Stimulated activated CD8-positive, alpha-beta memory T cell treated with anti-CD3 and anti-CD28 coated beads, Interleukin-2, amount 100 ng/mL, for 48 hours (primary cell): ENCODE results near the gene TREM1.
"Not testable (repeated sequence)": the region's sequence is repeated elsewhere in the genome, so short reads cannot be mapped to it uniquely, and the experiment has no call there.

Experiments used
- DNase-seq, 2 donors: peaks; one replicate each; pipeline ENCODE4 v3.0.0-alpha.2; 2020; ENCODE audit warnings: low read depth in 2 of 2

Gene TREM1

DNA sequence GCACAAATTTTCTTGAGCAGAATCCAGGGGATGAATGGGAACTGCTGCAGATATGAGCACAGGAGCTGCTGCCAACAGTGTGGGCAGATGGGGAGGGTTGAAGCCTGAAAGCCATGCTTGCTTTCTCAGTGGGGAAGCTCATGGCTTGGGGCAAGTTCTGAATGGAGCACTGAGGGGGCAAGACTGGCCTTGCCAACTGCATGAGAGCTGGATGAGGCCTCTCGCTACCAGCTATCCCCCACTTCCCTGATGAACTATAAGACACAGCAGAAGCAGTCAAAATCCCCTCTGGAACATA is 28.3 kb downstream of the TREM1 start:
- DNase-seq: no peak

DNA sequence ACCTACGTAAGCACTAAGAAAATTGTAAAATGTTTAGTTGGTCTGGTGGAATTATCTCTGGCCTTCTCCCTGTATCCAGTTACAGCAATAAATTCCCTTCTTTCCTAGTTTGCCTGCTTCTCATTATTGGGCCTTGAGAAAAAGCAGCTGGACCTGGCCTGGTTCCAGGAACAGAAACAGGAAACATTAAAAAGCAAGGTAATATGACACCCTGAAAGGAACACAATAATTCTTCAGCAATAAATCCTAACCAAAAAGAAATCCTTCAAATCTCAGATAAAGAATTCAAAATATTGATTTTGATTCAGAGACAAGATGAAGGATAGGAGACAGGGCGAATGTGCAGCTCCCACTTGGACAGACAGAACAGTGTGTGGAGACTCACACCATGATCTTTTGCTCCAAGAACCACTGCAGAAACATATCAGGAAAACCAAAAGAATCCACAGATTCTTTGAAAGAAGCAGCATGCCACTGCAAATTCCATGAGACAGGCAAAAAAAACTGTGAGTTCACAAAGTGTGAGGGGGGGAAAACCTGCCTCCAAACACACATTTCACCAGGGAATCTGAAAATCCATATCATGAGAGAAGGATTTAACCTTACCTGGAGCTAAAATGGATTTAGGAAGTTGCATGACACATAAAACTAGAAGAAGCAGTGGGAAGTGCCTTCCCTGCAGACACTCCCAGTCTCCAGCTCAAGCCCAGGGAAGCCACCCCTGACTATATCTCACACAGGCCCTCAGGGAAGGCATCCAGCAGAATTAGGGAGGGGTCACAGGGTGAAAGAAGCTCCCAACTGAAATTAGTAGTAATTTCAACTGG is 28.9 kb downstream of the TREM1 start:
- DNase-seq: no peak

DNA sequence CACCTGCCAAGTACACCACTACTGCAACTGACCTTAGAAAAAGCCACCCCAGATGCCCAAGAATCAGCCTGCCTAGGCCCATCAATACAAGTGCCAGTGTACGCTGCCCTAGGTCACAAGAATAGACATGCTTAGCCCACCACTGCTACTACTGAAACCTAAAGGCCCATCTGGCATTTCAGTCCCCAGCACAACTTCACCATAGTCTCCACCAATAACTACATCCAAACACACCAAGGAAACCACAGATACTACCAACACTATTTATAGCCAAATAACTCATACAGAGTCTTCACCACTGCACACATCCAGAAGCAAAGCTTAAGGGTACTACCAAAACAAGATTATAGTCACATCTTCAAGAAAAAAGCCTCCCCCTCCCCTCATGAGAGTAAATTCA is 30.1 kb downstream of the TREM1 start:
- no peak for DNase-seq

DNA sequence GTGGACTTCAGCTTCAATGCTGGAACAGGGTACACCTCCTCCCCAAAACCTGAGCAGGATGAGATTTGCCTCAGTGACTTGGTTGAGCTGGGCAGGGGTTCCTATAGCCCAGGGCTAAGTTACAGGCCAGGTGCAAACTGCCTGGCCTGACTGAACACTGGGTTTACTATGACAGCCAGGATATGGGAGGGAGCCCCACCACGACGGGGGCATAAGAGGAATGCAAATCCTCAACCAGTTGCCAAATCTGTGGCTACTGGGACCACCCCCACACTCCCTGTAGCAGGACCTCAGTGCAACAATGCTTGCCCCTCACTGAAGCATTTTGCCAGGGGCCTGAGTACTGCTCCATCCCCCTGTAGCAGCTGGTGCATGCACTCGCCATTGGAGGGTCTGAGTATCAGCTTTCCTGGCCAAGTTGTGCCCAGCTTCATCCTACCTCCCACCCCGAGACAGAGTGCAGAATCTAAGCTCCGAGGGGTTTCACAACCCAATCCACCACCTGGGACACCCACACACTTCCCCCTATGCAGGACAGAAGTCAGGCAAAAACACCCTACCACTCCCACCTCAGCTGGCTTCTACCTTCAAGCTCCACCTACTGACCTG is 30.7 kb downstream of the TREM1 start:
- no peak for DNase-seq

DNA sequence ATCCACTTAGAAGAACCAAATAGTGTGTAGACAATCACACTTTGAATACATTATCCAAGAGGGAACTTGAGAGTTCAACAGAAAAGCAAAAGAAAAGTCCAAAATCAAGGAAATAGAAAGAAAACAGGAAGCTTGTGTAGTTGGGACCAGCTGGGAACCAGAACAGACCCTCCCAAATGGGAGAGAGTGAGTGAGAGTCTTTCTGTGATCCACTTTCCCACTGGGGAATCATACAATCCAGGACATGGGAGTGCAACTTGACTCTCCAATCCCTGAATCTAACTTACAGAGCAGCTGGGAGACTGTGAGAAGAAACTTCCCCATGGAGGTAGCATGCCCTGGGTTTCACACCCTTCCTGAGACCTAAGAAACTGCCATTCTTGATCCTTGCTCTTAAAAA is 31.4 kb downstream of the TREM1 start:
- DNase-seq: no peak

DNA sequence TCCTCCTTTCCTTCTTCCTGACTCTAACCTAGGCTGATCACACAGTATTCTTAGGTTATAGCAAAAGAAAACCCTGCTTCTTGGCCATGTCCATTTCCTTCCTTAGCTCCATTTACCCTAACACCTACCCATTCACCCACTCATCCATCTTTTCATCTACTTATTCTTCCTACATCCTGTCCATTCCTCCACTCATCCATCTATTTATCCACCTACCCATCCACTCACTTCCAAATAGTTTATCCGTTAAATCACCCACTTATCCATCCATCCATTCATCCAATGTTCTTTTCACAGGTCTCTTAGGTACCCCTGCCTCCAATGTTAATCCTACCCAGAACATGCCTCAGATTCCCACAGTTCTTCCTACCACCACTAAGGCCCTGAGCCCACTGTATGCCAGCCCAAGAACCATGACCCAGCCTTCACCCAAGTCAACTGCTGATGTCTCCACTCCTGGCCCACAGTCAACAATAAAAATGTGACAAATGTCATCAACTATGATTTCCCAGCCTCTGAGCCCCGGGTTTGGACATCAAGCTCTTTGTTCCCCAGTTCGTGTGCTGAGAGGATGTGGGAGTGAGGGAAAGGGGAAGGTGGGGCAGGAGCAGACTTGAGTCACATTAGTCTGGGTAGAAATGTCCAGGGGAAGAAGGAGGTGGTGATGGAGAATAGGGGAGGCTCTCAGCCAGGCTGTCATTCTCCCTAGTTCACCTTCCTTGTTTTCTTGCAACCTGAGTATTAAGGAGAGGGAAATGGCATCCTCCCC is 33.9 kb downstream of the TREM1 start:
- no peak for DNase-seq

DNA sequence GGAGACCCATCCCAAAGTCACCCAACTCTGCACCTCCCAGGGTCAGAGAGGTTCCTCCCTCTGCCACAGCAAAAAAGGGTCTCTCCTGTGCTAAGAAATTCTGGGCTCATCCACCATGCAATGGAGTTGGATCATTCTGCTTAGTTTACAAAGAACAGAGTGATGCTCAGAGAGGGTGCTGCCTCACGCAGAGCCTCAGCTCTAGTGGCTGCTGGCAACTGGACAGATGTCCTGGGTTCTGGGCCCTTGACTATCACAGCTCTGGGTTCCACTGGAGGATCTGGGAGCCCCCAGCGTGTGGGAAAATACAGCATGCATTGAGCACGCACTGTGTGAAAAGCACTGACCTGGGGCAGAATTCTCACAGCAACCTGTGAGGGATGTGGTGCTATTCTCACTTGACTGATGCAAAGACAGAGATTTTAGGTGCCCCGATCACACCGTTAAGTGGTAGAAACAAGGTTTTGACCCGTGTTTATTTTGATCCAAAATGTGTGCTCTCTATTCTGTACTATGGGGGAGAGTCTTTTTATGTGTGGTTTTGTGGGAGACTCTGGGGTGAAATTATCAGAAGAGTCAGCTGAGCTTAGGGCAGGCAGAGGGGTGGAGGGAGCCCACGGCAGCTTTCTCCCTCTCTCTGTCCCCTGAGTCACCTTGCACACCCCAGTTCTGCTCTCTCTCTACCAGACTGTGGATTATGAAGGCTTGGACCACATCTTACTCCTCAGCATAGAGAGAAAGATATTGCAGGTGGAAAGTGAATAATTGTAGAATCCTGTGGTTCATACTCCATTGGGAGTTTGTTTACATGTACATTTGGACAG is 38.4 kb downstream of the TREM1 start:
- DNase-seq: no peak

DNA sequence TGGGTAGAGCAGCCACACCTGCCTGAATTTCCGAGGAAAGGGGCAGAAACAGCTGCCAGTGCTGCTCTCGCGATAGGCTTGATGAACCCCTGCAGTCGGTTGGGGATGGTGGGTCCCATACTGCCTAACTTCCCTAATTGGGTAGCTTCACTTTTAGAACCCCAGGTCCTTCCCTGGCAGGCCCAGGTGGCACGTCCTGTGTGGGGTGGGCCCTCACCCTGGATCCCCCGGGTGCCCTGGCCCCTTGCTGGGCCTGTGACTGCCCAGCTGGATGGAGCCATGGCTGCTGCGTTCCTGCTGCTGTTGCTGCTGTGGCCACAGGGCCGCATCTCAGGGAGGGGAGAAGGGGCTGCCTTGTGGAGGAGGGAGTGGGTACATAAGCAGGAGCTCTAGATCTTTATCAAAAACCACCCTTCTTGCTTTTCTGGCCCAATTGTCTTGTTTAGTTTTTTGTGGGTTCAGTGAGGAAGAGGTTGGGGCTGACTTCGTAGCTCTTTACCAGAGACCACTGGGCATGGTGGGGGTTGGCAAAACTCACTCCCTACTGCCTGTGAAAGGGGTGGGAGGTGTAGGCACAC is 39.1 kb downstream of the TREM1 start:
- no peak for DNase-seq

DNA sequence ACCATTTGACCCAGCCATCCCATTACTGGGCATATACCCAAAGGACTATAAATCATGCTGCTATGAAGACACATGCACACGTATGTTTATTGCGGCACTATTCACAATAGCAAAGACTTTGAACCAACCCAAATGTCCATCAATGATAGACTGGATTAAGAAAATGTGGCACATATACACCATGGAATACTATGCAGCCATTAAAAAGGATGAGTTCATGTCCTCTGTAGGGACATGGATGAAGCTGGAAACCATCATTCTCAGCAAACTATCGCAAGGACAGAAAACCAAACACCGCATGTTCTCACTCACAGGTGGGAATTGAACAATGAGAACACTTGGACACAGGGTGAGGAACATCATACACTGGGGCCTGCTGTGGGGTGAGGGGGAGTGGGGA is 40.0 kb downstream of the TREM1 start:
- not testable (repeated sequence) for DNase-seq

DNA sequence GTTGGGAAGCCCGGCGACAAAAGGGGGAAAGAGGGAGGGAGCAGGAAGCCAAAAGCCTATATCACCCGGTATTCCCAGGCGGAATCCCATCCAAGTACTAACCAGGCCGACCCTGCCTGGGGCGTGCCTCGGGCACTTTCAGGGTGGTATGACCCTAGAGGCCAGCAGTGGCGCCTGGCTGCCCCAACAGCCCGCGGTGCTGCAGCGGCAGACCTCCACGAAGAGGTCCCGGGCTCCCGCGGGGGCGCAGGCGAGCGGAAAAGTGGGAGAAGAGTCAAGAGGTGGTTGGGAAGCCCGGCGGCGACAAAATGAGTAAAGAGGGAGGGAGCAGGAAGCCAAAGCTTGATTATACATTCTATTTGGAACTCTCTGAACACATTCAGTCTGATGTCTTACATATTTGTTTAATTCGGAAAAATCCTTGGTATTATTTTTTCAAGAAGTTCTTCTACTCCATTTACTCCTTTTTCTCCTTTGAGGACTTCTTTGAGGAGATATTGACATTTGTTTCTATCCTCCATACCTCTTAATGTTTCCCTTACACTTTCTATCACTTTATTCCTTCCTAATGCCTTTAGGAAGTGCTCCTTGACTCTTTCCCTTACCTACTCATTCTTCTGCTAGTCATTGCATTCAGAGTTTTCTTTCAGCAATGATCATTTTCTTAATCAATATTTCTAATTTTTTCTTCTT is 46.9 kb downstream of the TREM1 start:
- DNase-seq: no peak

DNA sequence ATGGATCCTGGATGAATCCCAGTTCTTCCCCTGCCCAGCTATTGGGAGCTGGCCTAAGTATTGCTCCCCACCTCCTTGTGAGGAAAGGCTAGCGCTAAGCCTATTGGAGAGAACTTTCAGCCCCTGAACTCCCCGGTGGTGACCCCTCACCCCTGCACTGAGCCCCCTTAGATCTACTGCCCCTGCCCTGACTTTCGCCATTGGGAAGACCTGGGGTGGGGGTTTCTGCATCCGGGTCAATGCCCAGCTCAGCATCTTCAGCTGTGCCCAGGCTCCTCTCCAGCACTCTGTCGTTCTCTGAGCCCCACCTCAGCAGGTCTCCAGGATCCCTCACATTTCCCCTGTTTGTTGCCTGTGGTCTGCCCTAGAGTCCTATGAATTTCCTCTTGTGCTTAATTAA is 49.4 kb downstream of the TREM1 start:
- no peak for DNase-seq

DNA sequence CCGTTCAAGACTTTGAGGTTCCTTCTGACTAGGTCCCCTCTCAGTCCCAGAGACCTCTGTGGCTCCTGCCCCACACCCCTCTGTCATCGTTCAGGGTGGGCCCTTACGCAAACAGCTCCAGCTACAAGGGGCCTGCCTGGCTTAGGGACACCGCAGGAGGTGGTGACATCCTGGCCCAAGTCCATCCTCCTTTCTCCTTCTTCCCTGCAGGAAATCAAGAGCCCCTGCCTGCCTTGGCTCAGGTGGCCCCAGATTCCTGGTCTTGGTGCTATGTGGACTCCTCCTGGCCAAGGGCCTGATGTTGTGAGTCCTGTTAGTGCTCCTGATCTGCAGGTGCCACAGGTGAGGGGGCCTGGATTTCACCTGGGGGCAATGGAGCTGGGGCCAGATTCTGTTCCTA is 50.2 kb downstream of the TREM1 start:
- DNase-seq: no peak

DNA sequence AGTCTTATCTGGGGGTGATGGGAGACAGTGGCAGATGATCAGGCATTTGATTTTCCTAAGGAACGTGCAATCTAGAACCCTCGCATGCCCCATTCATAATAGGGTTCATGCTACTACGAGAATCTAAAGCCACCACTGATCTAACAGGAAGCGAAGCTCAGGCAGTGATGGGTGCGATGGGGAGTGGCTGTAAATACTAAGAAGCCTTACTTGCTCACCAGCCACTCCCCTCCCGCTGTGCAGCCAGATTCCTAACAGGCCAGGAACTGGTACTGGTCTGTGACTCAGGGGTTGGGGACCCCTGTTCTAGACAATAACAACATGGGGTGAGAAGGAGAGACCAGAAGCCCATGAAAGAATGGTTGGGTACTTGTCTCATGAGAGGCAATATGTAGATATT is 53.8 kb downstream of the TREM1 start:
- no peak for DNase-seq

DNA sequence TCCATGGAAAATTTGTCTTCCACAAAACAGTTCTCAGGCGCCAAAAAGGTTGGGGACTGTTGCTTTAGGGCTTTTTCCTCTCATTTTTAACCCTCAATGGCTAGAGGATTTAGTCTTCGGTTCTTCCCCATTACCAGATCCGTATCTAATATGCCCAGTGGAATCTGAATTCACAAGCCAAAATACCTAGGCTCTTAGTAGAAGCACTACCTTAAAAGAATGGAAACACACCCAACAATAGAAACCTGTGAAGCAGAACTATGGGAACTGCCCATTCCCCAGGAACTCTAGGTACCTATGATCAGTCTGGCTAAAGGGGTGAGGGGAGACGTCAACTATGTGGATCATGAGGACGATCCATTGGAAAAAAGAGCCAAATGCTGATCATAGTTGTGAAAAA is 55.2 kb downstream of the TREM1 start:
- no peak for DNase-seq

DNA sequence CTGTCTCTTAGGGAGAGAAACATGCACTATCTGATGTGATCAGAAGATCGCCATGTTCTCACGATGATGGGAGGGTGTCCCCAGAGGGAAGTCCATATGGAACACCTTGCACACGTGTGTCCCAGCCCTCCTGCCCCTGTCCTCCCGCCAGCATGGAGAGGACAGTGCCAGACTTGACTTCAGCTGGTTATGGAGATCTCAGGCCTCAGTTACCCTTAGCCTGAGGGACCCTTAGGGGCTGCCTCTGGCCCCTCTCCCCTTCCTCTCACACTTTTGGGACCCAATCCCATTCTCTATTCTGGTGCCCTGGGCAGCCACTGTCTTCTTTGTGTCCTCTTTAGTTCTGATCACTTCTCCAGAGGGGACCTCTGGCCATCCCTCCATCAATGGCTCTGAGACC is 56.8 kb downstream of the TREM1 start:
- no peak for DNase-seq

DNA sequence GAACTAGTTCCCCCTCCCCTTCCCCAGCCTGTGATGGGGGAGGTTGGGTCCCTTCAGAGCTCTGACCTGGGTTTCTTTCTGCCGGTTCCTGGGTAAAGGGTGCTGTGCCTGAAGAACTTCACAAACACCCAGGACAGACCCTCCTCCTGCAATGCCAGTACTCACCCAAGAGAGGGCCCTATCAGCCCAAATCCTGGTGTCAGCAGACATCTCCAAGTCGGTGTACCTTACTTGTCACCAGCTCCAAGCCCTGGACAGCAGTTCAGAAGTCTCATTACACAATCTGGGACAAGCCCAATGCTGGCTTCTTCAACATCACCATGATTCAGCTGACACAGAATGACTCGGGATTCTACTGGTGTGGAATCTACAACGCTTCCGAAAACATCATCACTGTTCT is 57.9 kb downstream of the TREM1 start:
- DNase-seq: no peak

DNA sequence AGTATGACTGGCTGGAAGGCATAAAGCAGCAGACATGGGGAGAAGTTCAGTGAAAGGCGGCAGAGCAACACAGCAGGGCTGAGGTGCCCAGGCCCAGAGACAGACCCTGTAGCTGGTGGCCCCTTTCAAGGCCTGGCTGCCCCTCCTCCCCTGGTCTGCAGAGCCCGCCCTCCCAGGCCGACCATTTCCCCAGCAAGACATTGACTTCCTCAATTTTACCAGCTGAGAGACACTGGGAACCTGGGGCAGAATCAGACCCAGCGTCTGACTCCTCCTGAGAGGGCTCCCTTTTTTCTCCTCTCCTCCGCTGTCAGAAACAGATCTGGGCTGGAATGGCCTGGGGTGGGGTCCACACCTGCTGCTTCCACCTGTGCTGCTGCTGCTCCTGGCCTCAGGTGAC is 58.4 kb downstream of the TREM1 start, which contains the start of gene TREML4:
TREML4 (plus strand) TSS at position 254 of the 400 bp plus-strand sequence; CDS start at position 333, 79 bp downstream.
- no peak for DNase-seq

DNA sequence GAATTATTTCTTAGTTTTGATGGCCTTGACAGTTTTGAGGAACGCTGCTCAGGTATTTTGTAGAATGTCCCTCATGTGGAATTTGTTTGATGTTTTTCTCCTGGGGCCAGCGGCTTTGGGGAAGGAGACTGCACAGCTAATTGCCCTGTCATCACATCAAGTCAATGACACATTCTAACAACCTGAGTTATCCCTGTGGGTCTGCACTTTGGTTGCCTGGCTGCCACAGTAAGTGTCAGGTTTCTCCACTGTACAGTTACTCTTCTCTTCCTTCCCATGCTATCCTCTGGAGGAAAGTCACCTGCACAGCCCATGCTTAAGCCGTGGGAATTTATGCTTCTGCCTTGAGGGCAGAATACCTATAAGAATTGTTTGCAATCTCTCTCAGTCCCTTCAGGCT is 59.7 kb downstream of the TREM1 start:
- no peak for DNase-seq

DNA sequence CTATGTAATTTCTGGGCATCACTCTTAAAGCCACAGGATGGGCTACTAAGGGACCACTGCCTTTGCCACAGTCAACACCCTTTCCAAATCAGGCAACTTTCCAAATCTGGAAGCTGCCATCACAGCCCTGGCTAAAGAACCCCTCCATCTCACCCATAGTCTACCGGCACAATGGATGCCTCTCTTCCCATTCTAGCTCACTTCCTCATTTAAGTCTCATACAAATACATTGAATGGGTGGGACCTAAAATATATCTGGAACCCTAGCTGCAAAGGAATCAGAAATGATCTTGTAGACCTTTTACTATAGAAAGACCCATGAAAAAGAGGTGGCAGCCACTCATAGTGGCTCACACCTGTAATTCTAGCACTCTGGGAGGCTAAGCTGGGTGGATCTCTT is 61.7 kb downstream of the TREM1 start:
- no peak for DNase-seq
